SKM-1 (cell line): ENCODE data around the gene FGD1.

Source experiments
- DNase-seq: peaks from one replicate; lab custom pipeline; 2025; ENCODE audit not compliant: unreplicated experiment; lab: John Stamatoyannopoulos, UW

The FGD1 gene

GRCh38 chrX:54473993-54474859 lies 21.8 kb downstream of the FGD1 start:
- no peak for DNase-seq

DNA sequence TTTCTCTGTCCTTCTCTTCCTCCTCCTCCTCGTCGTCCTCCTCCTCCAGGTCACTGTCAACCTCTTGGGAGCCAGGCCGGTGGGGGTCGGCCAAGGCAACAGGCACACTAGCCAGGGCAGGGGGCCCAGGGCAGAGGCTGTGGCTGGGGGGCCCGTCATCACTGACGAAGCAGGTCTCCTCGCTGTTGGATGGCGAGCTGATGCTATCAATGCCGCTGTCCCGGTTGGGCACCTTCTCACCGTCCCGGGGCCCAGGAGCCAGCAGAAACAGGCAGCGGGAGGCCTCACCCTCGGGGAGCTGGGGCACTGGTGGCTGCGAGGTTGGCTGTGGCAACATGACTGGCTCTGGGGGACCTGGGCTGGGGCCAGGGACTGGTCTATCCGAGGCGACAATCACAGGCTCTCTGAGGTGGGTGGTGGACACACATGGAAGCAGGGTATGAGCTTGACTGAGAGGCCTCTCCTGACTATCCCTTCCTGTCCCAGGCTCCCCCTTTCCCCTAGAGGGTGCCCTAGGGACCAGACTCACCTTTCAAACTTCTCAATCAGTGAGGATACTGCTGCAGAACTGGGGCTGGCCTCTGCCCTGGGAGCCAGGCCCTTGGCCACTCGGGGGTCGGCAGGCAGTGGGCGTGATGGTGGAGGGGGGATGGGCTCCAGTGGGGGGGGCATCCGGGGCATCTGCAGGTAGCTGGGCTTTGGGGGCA lies 25.8 kb downstream of the FGD1 start:
- DNase-seq, result no peak

GRCh38 chrX:54452920-54453319 lies 43.1 kb downstream of the FGD1 start:
- DNase-seq, result no peak

- DNase-seq, result no peak
These were observed 46.1 kb downstream of the FGD1 start for GRCh38 chrX:54449929-54450328.

GRCh38 chrX:54447461-54447860 lies 48.6 kb downstream of the FGD1 start:
- DNase-seq, result no peak

- DNase-seq, result no peak
These were observed 50.0 kb downstream of the FGD1 start for GRCh38 chrX:54446084-54446483.

GRCh38 chrX:54444752-54445151 lies 51.3 kb downstream of the FGD1 start:
- no peak for DNase-seq

- no peak for DNase-seq
These were observed 53.2 kb downstream of the FGD1 start for GRCh38 chrX:54442790-54443189.

DNA sequence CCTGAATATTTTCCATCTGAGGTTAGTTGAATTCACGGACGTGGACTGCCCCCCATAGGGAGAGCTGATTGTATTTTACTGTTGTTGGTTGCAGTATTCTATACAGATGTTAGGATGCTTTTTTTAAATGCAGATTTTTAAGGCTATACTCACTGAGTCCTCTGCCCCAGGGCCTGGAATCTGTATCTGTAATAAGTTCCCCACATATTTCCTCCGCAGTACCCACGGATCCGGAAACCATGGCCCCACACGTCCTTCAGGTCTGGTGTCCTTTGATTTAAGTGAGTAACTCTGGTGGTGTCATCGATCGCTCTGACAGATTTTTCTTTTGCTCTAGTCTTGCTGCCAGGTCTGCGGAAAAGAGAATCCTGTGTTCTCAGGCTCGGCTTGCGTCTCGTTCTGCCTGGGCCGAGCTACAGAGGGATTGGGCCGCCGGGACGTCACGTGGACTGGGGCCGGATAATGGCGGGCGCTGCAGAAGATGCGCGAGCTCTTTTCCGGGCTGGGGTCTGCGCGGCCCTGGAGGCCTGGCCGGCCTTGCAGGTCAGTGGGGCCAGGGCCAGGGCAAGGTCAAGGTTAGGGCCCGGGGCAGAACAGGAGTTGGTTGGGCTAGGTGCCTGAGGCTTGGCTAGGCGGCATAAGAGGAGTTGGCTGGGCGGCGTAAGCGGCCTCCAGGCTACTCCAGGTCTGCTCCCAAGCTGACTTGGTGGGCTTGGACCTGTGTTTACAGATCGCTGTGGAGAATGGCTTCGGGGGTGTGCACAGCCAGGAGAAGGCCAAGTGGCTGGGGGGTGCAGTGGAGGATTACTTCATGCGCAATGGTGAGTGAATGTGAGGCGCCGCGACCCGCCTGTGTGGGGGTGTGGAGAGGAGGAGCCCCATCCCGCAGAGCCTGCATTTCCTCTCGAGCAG lies 55.8 kb downstream of the FGD1 start, which contains the start of gene TSR2:
TSR2 (plus strand) TSS at position 445 of the 912 bp plus-strand sequence; CDS start at position 463, 18 bp downstream.
- DNase-seq, result peak; percentile 55

GRCh38 chrX:54435121-54435520 lies 60.9 kb downstream of the FGD1 start:
- no peak for DNase-seq

DNA sequence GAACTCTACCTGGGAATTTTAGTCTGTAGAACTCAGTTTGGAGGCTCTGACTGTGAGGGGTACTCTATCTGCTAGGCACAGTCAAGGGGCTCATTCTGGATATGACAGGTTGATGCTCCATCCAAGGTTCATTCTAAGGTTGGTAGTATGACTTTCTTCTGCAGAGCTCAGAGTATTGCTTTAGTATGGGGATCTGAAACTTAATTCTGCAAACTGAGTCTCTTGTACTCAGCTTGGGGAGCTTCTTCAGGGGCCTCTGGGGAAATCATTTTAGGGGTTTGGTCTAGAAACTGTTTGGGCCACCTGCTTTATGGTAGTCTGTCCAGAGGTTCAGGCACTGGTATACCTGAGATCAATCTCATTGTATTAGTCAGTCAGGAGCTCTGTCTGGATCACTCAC lies 65.5 kb downstream of the FGD1 start:
- no peak for DNase-seq

DNA sequence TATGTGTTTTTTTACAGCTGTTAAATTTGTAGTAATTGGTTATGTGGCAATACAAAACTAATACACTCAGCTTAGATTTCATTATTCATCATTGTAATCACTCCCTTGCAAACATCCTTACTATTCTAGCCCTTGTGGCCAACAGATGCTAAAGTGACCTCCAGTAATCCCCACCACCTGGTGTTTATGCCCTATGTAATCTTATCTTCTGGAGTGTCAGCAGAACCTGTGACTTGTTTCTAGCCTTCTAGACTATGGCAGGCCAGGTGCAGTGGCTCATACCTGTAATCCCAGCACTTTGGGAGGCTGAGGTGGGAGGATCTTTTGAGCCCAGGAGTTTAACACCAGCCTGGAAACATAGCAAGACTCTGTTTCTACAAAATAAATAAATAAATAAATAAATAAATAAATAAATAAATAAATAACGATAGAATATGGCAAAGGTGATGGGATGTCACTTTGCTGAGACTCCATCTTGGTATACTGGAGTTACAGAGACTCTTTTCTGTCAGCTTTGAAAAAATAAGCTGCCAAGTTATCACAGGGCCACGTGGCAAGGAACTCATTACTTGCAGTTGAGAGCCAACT lies 68.1 kb downstream of the FGD1 start:
- no peak for DNase-seq

GRCh38 chrX:54423161-54423888 lies 72.7 kb downstream of the FGD1 start:
- no peak for DNase-seq

GRCh38 chrX:54422168-54422567 lies 73.9 kb downstream of the FGD1 start:
- no peak for DNase-seq

GRCh38 chrX:54419559-54420302 lies 76.3 kb downstream of the FGD1 start:
- DNase-seq, result no peak

- no peak for DNase-seq
These were observed 79.1 kb downstream of the FGD1 start for GRCh38 chrX:54416965-54417364.

- no peak for DNase-seq
These were observed 80.3 kb downstream of the FGD1 start for GRCh38 chrX:54415534-54416350.

DNA sequence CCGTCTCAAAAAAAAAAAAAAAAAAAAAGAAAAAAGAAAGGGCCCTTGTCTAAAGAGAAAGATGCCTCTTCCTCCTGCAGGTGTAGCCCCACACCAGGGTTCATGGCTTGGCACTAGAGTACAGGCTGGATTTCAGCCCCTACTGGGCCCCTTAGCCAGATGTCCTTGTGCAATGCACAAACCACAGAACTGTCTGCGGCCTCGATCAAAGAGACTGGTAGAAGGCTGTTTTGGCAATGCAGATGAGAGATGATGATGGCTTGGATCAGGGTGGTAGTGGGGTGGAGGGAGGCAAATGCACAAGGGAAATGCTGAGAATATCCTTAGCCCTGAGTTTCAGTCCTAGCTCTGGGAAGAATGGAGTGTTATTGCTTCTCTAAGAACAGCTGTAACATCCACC lies 82.3 kb downstream of the FGD1 start:
- peak; percentile 0 for DNase-seq

DNA sequence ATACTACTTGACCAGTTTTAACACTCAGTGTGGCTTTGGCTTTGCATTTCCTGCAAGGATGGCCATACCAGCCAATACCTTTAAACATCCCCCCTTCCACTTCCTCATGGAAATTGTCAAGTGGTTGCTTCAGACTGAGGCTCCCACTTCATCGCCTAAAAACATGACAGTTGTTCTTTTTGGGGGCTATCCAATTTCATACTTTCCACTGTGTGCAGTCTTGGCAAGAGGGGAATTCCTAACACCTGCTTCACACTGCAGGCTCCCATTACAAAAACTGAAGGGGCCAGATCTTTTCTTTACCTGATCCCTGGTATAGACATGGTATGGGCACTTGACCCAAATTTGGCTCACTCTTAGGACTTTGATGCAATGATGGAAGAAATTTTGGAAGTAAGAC lies 84.3 kb downstream of the FGD1 start:
- no peak for DNase-seq
